MM.1S (cell line): ENCODE results near the gene MAJIN.

Source experiments
- DNase-seq: peaks from one replicate; pipeline ENCODE4 v3.0.0-alpha.2; 2015
- H2AFZ ChIP-seq: fragments of 300-600 bp; sonication (generic); 2 replicates; pipeline ENCODE4 v1.6.0; 2016; ENCODE audit warnings: antibody characterized with exemption, low read length
- H3F3A ChIP-seq: fragments of 300-600 bp; sonication (generic); 2 replicates; pipeline ENCODE4 v1.6.1; 2016; ENCODE audit warnings: mild to moderate bottlenecking, antibody characterized with exemption, low read length, moderate library complexity, mixed read lengths; ENCODE audit not compliant: insufficient read depth
- H3K27ac ChIP-seq: fragments of 300-600 bp; sonication (generic); 2 replicates; pipeline ENCODE4 v1.5.1; 2016; ENCODE audit warnings: mild to moderate bottlenecking, low read length
- H3K27me3 ChIP-seq: fragments of 300-600 bp; sonication (generic); replicated peaks from 2 replicates; pipeline ENCODE4 v1.6.0; 2016; ENCODE audit warnings: low read length; ENCODE audit not compliant: insufficient read depth
- H3K36me3 ChIP-seq: fragments of 300-600 bp; sonication (generic); replicated peaks from 2 replicates; pipeline ENCODE4 v1.6.1; 2016; ENCODE audit warnings: mild to moderate bottlenecking, low read length, mixed read lengths; ENCODE audit not compliant: insufficient read depth
- H3K4me1 ChIP-seq: fragments of 300-600 bp; sonication (generic); 2 replicates; pipeline ENCODE4 v1.6.1; 2016; ENCODE audit warnings: low read length, mixed read lengths
- H3K4me2 ChIP-seq: fragments of 300-600 bp; sonication (generic); 2 replicates; pipeline ENCODE4 v1.6.0; 2016; ENCODE audit warnings: low read depth, low read length
- H3K4me3 ChIP-seq: fragments of 300-600 bp; sonication (generic); 2 replicates; pipeline ENCODE4 v1.5.1; 2016; ENCODE audit warnings: low read length, mixed read lengths
- H3K79me2 ChIP-seq: fragments of 300-600 bp; sonication (generic); 2 replicates; pipeline ENCODE4 v1.6.1; 2016; ENCODE audit warnings: mixed run types, low read length, mixed read lengths
- H3K9ac ChIP-seq: fragments of 300-600 bp; sonication (generic); 2 replicates; pipeline ENCODE4 v1.6.1; 2016; ENCODE audit warnings: low read length, mixed read lengths
- H3K9me2 ChIP-seq: fragments of 300-600 bp; sonication (generic); replicated peaks from 2 replicates; pipeline ENCODE4 v1.6.1; 2016; ENCODE audit warnings: mild to moderate bottlenecking, low read length, mixed read lengths; ENCODE audit not compliant: insufficient read depth
- H3K9me3 ChIP-seq: fragments of 300-600 bp; sonication (generic); replicated peaks from 2 replicates; pipeline ENCODE4 v1.6.1; 2016; ENCODE audit warnings: mild to moderate bottlenecking, low read length, mixed read lengths; ENCODE audit not compliant: insufficient read depth
- H4K20me1 ChIP-seq: fragments of 300-600 bp; sonication (generic); 2 replicates; pipeline ENCODE4 v1.6.1; 2016; ENCODE audit warnings: mild to moderate bottlenecking, low read length, moderate library complexity, mixed read lengths; ENCODE audit not compliant: insufficient read depth
- CTCF ChIP-seq: fragments of 300-600 bp; sonication (generic); IDR thresholded peaks from 2 replicates; pipeline ENCODE4 v1.5.1; 2016; ENCODE audit warnings: antibody characterized with exemption, low read length, mixed read lengths
- EZH2 ChIP-seq: fragments of 300-600 bp; sonication (generic); optimal IDR thresholded peaks from 2 replicates; pipeline ENCODE3; 2017; ENCODE audit warnings: low read depth, mild to moderate bottlenecking, antibody characterized with exemption, low read length, mixed read lengths
- EZH2phosphoT487 ChIP-seq: fragments of 300-600 bp; sonication (generic); IDR thresholded peaks from 2 replicates; pipeline ENCODE4 v1.6.1; 2018; ENCODE audit warnings: antibody characterized with exemption, low read length

MAJIN gene

GRCh38 chr11:64994318-64994717 is 22.4 kb upstream of the MAJIN start:
- Histone ChIP-seq H3K27me3 (no peaks in the 10 kb centered on the region), H2AFZ (no peak overlapping the region), H3K9me2 (no peaks in the 10 kb centered on the region), H3K79me2 (no peaks in the 10 kb centered on the region), H3K9me3 (no peaks in the 10 kb centered on the region), H3K4me3 (no peak overlapping the region), H3K27ac (no peak overlapping the region), H3K4me1 (peaks cover 8% of the 10 kb centered on the region), H3K9ac (no peak overlapping the region), H4K20me1 (no peaks in the 10 kb centered on the region), H3F3A (no peaks in the 10 kb centered on the region), H3K4me2 (no peak overlapping the region), H3K36me3 (no peaks in the 10 kb centered on the region)
- DNase-seq, result no peak
- TF ChIP-seq EZH2phosphoT487, result no peak
- TF ChIP-seq EZH2, result no peak
- no peak for TF ChIP-seq CTCF

DNA sequence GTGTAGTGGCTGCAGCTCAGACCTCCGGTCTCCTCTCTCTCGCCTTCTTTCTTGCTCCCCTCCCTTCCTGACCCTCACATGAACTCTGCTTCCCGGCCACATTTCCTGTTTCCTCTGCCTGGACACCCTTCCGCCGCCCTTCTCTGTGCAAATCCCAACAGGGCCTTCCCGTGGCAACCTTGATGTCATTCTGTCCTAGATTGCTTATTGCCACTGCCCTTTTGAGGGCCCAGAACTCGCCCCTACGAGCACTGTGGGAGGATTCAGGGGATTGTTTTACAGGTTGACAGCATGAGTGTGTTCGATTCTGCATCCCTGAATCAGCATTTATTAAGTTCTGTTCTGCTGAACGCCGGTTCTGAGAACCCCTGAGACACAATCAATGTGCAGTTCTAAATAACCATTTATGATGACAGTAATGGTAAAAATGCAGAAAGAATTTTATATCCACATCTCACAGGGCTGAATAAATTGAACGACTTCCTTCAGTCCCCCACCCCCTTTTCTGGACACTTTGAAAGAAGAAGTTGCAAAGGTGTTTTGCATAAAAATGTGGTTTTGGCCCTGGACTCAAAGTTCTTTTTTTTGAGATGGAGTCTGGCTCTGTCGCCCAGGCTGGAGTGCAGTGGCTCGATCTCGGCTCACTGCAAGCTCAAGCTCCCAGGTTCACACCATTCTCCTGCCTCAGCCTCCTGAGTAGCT is 18.5 kb upstream of the MAJIN start:
- H3K27me3 ChIP-seq, result peaks cover 3% of the 10 kb centered on the region; the same call in 1 of the 2 replicates
- H3K79me2 ChIP-seq, result no peaks in the 10 kb centered on the region
- H3K9ac ChIP-seq, result no peak overlapping the region
- H3F3A ChIP-seq, result no peaks in the 10 kb centered on the region
- no peak overlapping the region for H3K4me3 ChIP-seq
- no peak for DNase-seq
- no peak for TF ChIP-seq EZH2
- no peak for TF ChIP-seq CTCF
- no peak for TF ChIP-seq EZH2phosphoT487
- H3K4me1 ChIP-seq, result no peaks in the 10 kb centered on the region
- H3K27ac ChIP-seq, result no peak overlapping the region
- H3K9me2 ChIP-seq, result no peaks in the 10 kb centered on the region
- H3K9me3 ChIP-seq, result no peaks in the 10 kb centered on the region
- H4K20me1 ChIP-seq, result no peaks in the 10 kb centered on the region
- no peak overlapping the region for H3K4me2 ChIP-seq
- H2AFZ ChIP-seq, result no peak overlapping the region
- no peaks in the 10 kb centered on the region for H3K36me3 ChIP-seq

DNA sequence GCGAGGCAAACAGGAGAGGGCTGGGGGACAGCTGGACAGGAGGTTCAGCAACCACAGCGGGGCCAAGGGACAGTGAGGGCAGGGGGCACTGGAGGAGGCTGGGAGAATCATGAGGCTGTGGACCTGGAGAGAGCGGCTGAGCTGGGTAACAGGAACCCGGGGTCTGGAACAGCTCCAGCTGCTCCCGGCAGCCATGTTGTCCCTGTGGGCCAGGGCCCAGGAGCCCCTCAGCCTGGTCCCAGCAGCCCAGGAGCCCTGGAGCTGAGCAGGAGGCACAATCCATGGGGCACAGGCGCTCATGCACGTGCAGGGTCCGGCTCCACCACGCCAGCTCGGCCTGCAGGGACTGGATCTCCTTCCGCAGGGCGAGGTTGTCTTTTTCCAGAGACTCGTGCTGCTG is 17.5 kb upstream of the MAJIN start:
- Histone ChIP-seq H3K9me3 (no peaks in the 10 kb centered on the region), H3K9ac (no peak overlapping the region), H3F3A (no peaks in the 10 kb centered on the region), H3K27ac (no peak overlapping the region), H3K36me3 (no peaks in the 10 kb centered on the region), H3K4me3 (no peak overlapping the region), H4K20me1 (no peaks in the 10 kb centered on the region), H3K27me3 (peaks cover 3% of the 10 kb centered on the region; the same call in 1 of the 2 replicates), H3K9me2 (no peaks in the 10 kb centered on the region), H3K4me2 (no peak overlapping the region), H3K79me2 (no peaks in the 10 kb centered on the region), H2AFZ (no peak overlapping the region), H3K4me1 (no peaks in the 10 kb centered on the region)
- TF ChIP-seq CTCF (no peak), EZH2 (no peak), EZH2phosphoT487 (no peak)
- no peak for DNase-seq
